WERI-Rb-1 (cell line): Measurements from ENCODE around the gene FBXO31.
"Not testable (repeated sequence)": the region's sequence is repeated elsewhere in the genome, so short reads cannot be mapped to it uniquely, and the experiment has no call there.

Source experiments
- DNase-seq: peaks from one replicate; pipeline ENCODE4 v3.0.0-alpha.2; 2020
- H3K27ac ChIP-seq: fragments of 250-450 bp; sonication (Bioruptor Pico); 2 replicates; pipeline ENCODE4 v1.5.1; 2020; ENCODE audit warnings: mild to moderate bottlenecking, moderate library complexity
- H3K27me3 ChIP-seq: fragments of 250-450 bp; sonication (Bioruptor Pico); 2 replicates; pipeline ENCODE4 v1.5.1; 2021; ENCODE audit warnings: mild to moderate bottlenecking, low read depth, moderate library complexity; ENCODE audit not compliant: insufficient read depth, severe bottlenecking
- H3K36me3 ChIP-seq: fragments of 250-450 bp; sonication (Bioruptor Pico); 2 replicates; pipeline ENCODE4 v1.5.1; 2020; ENCODE audit warnings: mild to moderate bottlenecking, moderate library complexity
- H3K4me3 ChIP-seq: 2 replicates; pipeline ENCODE4 v1.5.1; 2011; ENCODE audit warnings: low read depth, mild to moderate bottlenecking, control low read depth, low read length
- H3K9me3 ChIP-seq: fragments of 250-450 bp; sonication (Bioruptor Pico); 2 replicates; pipeline ENCODE4 v1.5.1; 2021; ENCODE audit warnings: mild to moderate bottlenecking, moderate library complexity; ENCODE audit not compliant: severe bottlenecking
- CTCF ChIP-seq: IDR thresholded peaks from 2 replicates; pipeline ENCODE4 v1.5.1; 2011; ENCODE audit warnings: low read depth, mild to moderate bottlenecking, control low read depth, inconsistent platforms, low read length

Gene FBXO31

GRCh38 chr16:87384162-87384874 is 742 bp upstream of the FBXO31 start:
- no peak for TF ChIP-seq CTCF
- Histone ChIP-seq H3K27me3 (no peaks in the 10 kb centered on the region), H3K9me3 (no peaks in the 10 kb centered on the region), H3K36me3 (no peaks in the 10 kb centered on the region), H3K4me3 (no peak overlapping the region), H3K27ac (no peak overlapping the region)
- DNase-seq, result no peak

GRCh38 chr16:87382023-87382785 is 1.4 kb downstream of the FBXO31 start:
- Histone ChIP-seq H3K9me3 (no peaks in the 10 kb centered on the region), H3K27ac (peak overlapping the region; percentile 66), H3K36me3 (no peaks in the 10 kb centered on the region), H3K4me3 (peak overlapping the region; percentile 62), H3K27me3 (no peaks in the 10 kb centered on the region)
- TF ChIP-seq CTCF, result no peak
- no peak for DNase-seq

GRCh38 chr16:87380881-87381280 is 2.7 kb downstream of the FBXO31 start:
- Histone ChIP-seq H3K27ac (no peak overlapping the region), H3K36me3 (no peaks in the 10 kb centered on the region; the same call in 1 of the 2 replicates), H3K4me3 (no peak overlapping the region), H3K27me3 (no peaks in the 10 kb centered on the region), H3K9me3 (no peaks in the 10 kb centered on the region)
- no peak for TF ChIP-seq CTCF
- no peak for DNase-seq

DNA sequence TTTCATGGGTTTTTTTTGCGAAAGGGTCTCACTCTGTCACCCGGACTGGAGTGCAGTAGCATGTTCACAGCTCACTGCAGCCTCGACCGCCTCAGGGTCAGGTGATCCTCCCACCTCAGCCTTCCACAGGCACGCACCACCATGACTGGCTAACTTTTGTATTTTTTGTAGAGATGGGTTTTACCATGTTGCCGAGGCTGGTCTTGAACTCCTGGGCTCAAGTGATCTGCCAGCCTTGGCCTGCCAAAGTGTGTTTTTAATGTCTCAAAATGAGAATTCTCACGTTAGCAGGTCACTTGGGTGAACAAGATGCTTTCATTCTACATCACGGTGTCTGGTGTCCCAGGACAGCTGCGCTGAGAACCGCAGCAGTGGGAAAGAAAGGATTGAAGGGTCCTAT is 3.2 kb downstream of the FBXO31 start:
- DNase-seq, result no peak
- TF ChIP-seq CTCF, result no peak
- Histone ChIP-seq H3K9me3 (no peaks in the 10 kb centered on the region), H3K27me3 (no peaks in the 10 kb centered on the region), H3K27ac (no peak overlapping the region), H3K36me3 (no peaks in the 10 kb centered on the region; the same call in 1 of the 2 replicates), H3K4me3 (no peak overlapping the region)

GRCh38 chr16:87379312-87379752 is 4.2 kb downstream of the FBXO31 start:
- not testable (repeated sequence) for DNase-seq, H3K27ac ChIP-seq, H3K4me3 ChIP-seq, H3K36me3 ChIP-seq, H3K9me3 ChIP-seq, H3K27me3 ChIP-seq

- no peak for TF ChIP-seq CTCF
- Histone ChIP-seq H3K9me3 (no peaks in the 10 kb centered on the region), H3K27me3 (no peaks in the 10 kb centered on the region), H3K27ac (no peak overlapping the region), H3K36me3 (no peaks in the 10 kb centered on the region; the same call in 1 of the 2 replicates), H3K4me3 (no peak overlapping the region)
- DNase-seq, result no peak
Observed at GRCh38 chr16:87376660-87377059, 6.9 kb downstream of the FBXO31 start.
